HepG2 (cell line): ENCODE measurements around the gene GALR1.
"Not testable (repeated sequence)": the region's sequence is repeated elsewhere in the genome, so short reads cannot be mapped to it uniquely, and the experiment has no call there.

Source experiments
- FOXP1 ChIP-seq, 2 experiments: fragments of 450-650 bp in 1 of 2; IDR thresholded peaks; 2 replicates each; pipeline ENCODE4 v1.6.1; 2017 to 2018; ENCODE audit warnings: antibody characterized with exemption in 1 of 2
- HDAC1 ChIP-seq: sonication (generic); formaldehyde crosslinking; IDR thresholded peaks from 2 replicates; pipeline ENCODE4 v1.5.1; 2020; ENCODE audit warnings: mild to moderate bottlenecking, missing genetic modification reagents
- POLR2AphosphoS5 ChIP-seq: IDR thresholded peaks from 2 replicates; pipeline ENCODE4 v1.6.1; 2012; ENCODE audit warnings: low read depth, low read length
- TAF1 ChIP-seq: sonication (generic); formaldehyde crosslinking; IDR thresholded peaks from 2 replicates; pipeline ENCODE4 v1.4.0; 2020; ENCODE audit warnings: missing genetic modification reagents

DNA sequence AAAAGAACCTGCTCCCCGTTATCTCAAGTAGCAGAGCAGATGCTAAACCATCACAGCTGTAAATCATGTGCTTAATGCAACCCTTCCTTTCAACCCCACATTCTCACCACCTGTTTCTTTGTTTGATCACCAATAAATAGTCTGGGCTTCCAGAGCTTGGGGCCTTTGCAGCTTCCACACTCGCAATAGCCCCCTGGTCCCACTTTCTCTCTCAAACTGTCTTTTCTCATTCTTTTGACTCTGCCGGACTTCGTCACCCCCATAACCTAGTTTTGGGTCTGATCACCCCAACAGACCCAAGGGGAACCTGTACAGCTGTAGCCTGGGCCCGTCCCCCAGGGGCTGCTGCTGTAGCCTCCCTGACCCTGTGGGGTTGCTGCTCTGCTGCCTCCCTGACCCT lies 10.4 kb upstream of the GALR1 start:
- not testable (repeated sequence) for TF ChIP-seq POLR2AphosphoS5; TAF1 (CRISPR knock-in tag); FOXP1 (IDR thresholded peaks at IDR 0.05); FOXP1 (CRISPR knock-in tag; IDR thresholded peaks at IDR 0.05); HDAC1 (CRISPR knock-in tag)
